NCI-H748 treated with DMSO at 0.1 percent for 48 hours (cell line): ENCODE results near the gene LGALS8.

Experiments
- DNase-seq: peaks from one replicate; lab custom pipeline; 2025; lab: John Stamatoyannopoulos, UW

LGALS8 gene

GRCh38 chr1:236509203-236509602 is 14.6 kb upstream of the LGALS8 start:
- no peak for DNase-seq

GRCh38 chr1:236509647-236510401 is 14.0 kb upstream of the LGALS8 start:
- DNase-seq = no peak

- DNase-seq = no peak
Observed at GRCh38 chr1:236511735-236512418, 11.9 kb upstream of the LGALS8 start.

- peak; percentile 40 for DNase-seq
Observed at GRCh38 chr1:236514703-236515442, 8.9 kb upstream of the LGALS8 start.

- peak; percentile 40 for DNase-seq
Observed at GRCh38 chr1:236515443-236515958, 8.3 kb upstream of the LGALS8 start.

- peak; percentile 12 for DNase-seq
Observed at GRCh38 chr1:236516929-236517704, 6.7 kb upstream of the LGALS8 start.

GRCh38 chr1:236518322-236518721 is 5.5 kb upstream of the LGALS8 start:
- no peak for DNase-seq

- no peak for DNase-seq
Observed at GRCh38 chr1:236520445-236521005, 3.3 kb upstream of the LGALS8 start.

GRCh38 chr1:236522937-236523703 is 662 bp upstream of the LGALS8 start:
- no peak for DNase-seq

GRCh38 chr1:236524142-236524894 is 536 bp downstream of the LGALS8 start:
- DNase-seq = peak; percentile 5

- DNase-seq = no peak
Observed at GRCh38 chr1:236524895-236525184, 1.1 kb downstream of the LGALS8 start.

- no peak for DNase-seq
Observed at GRCh38 chr1:236526079-236526478, 2.3 kb downstream of the LGALS8 start.

- DNase-seq = no peak
Observed at GRCh38 chr1:236530286-236530685, 6.5 kb downstream of the LGALS8 start.

GRCh38 chr1:236530959-236531358 is 7.2 kb downstream of the LGALS8 start:
- DNase-seq = no peak

GRCh38 chr1:236532850-236533249 is 9.1 kb downstream of the LGALS8 start:
- DNase-seq = no peak

- no peak for DNase-seq
Observed at GRCh38 chr1:236534151-236534651, 10.4 kb downstream of the LGALS8 start.

- DNase-seq = no peak
Observed at GRCh38 chr1:236535190-236535589, 11.4 kb downstream of the LGALS8 start.

GRCh38 chr1:236535662-236536161 is 11.9 kb downstream of the LGALS8 start:
- peak; percentile 81 for DNase-seq

- DNase-seq = no peak
Observed at GRCh38 chr1:236536540-236536939, 12.8 kb downstream of the LGALS8 start.
